Neural crest cell (in vitro differentiated cells): ENCODE data around the gene PHKG2. TPM values are rescaled to one million over a fixed set of nuclear protein-coding genes. Genes with fewer than 3 reads are reported as not detected.

ENCODE experiments used
- DNase-seq: peaks from one replicate; pipeline ENCODE4 v3.0.0; 2021; ENCODE audit warnings: low read depth, mixed read lengths, low spot score
- H3K27ac Mint-ChIP-seq: one replicate; pipeline ENCODE4 v1.8.0; 2021; ENCODE audit warnings: mild to moderate bottlenecking, mixed read lengths; ENCODE audit not compliant: unreplicated experiment
- H3K27me3 Mint-ChIP-seq: 2 replicates; pipeline ENCODE4 v1.8.0; 2021; ENCODE audit warnings: low read depth, mild to moderate bottlenecking, mixed read lengths
- H3K36me3 Mint-ChIP-seq: 2 replicates; pipeline ENCODE4 v1.8.0; 2021; ENCODE audit warnings: low read depth, mild to moderate bottlenecking, mixed read lengths
- H3K4me1 Mint-ChIP-seq: 2 replicates; pipeline ENCODE4 v1.8.0; 2021; ENCODE audit warnings: mixed read lengths
- H3K4me3 Mint-ChIP-seq: one replicate; pipeline ENCODE4 v1.8.0; 2021; ENCODE audit warnings: mild to moderate bottlenecking, mixed read lengths
- H3K9me3 Mint-ChIP-seq: 2 replicates; pipeline ENCODE4 v1.8.0; 2021; ENCODE audit warnings: mixed read lengths
- CTCF ChIP-seq: fragments of 200-600 bp; sonication (generic); conservative IDR thresholded peaks from 2 replicates; pipeline ENCODE4 v1.5.0; 2021; ENCODE audit warnings: antibody characterized with exemption, mild to moderate bottlenecking
- total RNA-seq: library from RNA; stranded (reverse); gene quantifications from 2 replicates; pipeline ENCODE4 v1.2.1, GENCODE V29; 2021

The PHKG2 gene
- total RNA-seq, 1 donor from 2014 or later: 39.2 TPM

- Mint-ChIP-seq H3K27ac (no peak overlapping the region), H3K27me3 (no peaks in the 10 kb centered on the region), H3K4me3 (no peak overlapping the region), H3K9me3 (no peaks in the 10 kb centered on the region), H3K36me3 (peaks cover 18% of the 10 kb centered on the region), H3K4me1 (peaks cover 13% of the 10 kb centered on the region)
- no peak for DNase-seq
- TF ChIP-seq CTCF: no peak
These were observed 19.7 kb downstream of the PHKG2 start for GRCh38 chr16:30767767-30768465.

GRCh38 chr16:30768583-30769181 lies 20.5 kb downstream of the PHKG2 start:
- peaks cover 18% of the 10 kb centered on the region for H3K36me3 Mint-ChIP-seq
- H3K4me1 Mint-ChIP-seq: peaks cover 7% of the 10 kb centered on the region
- no peak for TF ChIP-seq CTCF
- peaks cover 2% of the 10 kb centered on the region for H3K27me3 Mint-ChIP-seq
- H3K9me3 Mint-ChIP-seq: no peaks in the 10 kb centered on the region
- H3K4me3 Mint-ChIP-seq: no peak overlapping the region
- no peak overlapping the region for H3K27ac Mint-ChIP-seq
- no peak for DNase-seq

- H3K27ac Mint-ChIP-seq: no peak overlapping the region
- no peak for TF ChIP-seq CTCF
- H3K27me3 Mint-ChIP-seq: peaks cover 2% of the 10 kb centered on the region
- H3K36me3 Mint-ChIP-seq: peaks cover 18% of the 10 kb centered on the region
- no peak for DNase-seq
- H3K4me1 Mint-ChIP-seq: peaks cover 5% of the 10 kb centered on the region
- H3K9me3 Mint-ChIP-seq: no peaks in the 10 kb centered on the region
- H3K4me3 Mint-ChIP-seq: no peak overlapping the region
These were observed 21.3 kb downstream of the PHKG2 start for GRCh38 chr16:30769379-30770089.

- peaks cover 5% of the 10 kb centered on the region for H3K27me3 Mint-ChIP-seq
- H3K4me1 Mint-ChIP-seq: peaks cover 14% of the 10 kb centered on the region
- DNase-seq: no peak
- H3K36me3 Mint-ChIP-seq: peaks cover 18% of the 10 kb centered on the region
- no peak overlapping the region for H3K27ac Mint-ChIP-seq
- no peak overlapping the region for H3K4me3 Mint-ChIP-seq
- no peaks in the 10 kb centered on the region for H3K9me3 Mint-ChIP-seq
- no peak for TF ChIP-seq CTCF
These were observed 23.5 kb downstream of the PHKG2 start for GRCh38 chr16:30771726-30772125.

GRCh38 chr16:30773826-30774225 lies 25.6 kb downstream of the PHKG2 start:
- H3K36me3 Mint-ChIP-seq: peaks cover 17% of the 10 kb centered on the region
- H3K27ac Mint-ChIP-seq: no peak overlapping the region
- no peak for DNase-seq
- peaks cover 28% of the 10 kb centered on the region for H3K4me1 Mint-ChIP-seq
- peaks cover 16% of the 10 kb centered on the region for H3K27me3 Mint-ChIP-seq
- TF ChIP-seq CTCF: no peak
- H3K4me3 Mint-ChIP-seq: peak overlapping the region; percentile 85
- H3K9me3 Mint-ChIP-seq: no peaks in the 10 kb centered on the region
